Measurements from ENCODE around the gene CLK2.
"Not testable (repeated sequence)": the region's sequence is repeated elsewhere in the genome, so short reads cannot be mapped to it uniquely, and the experiment has no call there.

The CLK2 gene

GRCh38 chr1:155244368-155245162 lies 28.7 kb downstream of the CLK2 start:
- peak; percentile 68 to 99 (median 96) for DNase-seq

- no peak for DNase-seq
Observed at GRCh38 chr1:155242805-155243358, 30.4 kb downstream of the CLK2 start.

GRCh38 chr1:155241841-155242264 lies 31.5 kb downstream of the CLK2 start:
- DNase-seq = no peak

- DNase-seq = peak in 54 of 56 donors; percentile 11 to 91 (median 67)
Observed at GRCh38 chr1:155241069-155241679, 32.1 kb downstream of the CLK2 start.

GRCh38 chr1:155236451-155236850 lies 36.9 kb downstream of the CLK2 start:
- no peak for DNase-seq

GRCh38 chr1:155235375-155235774 lies 37.9 kb downstream of the CLK2 start:
- DNase-seq = not testable (repeated sequence)

- DNase-seq = not testable (repeated sequence)
Observed at GRCh38 chr1:155233502-155233901, 39.8 kb downstream of the CLK2 start.

GRCh38 chr1:155232001-155232978 lies 41.0 kb downstream of the CLK2 start:
- peak in 29 of 56 donors; percentile 3 to 67 (median 27) for DNase-seq

- not testable (repeated sequence) for DNase-seq
Observed at GRCh38 chr1:155231302-155231701, 42.0 kb downstream of the CLK2 start.

- no peak for DNase-seq
Observed at GRCh38 chr1:155228096-155228427, 45.2 kb downstream of the CLK2 start.

- peak; percentile 88 to 99 (median 96) for DNase-seq
Observed at GRCh38 chr1:155227261-155228095, 45.8 kb downstream of the CLK2 start.

GRCh38 chr1:155226910-155227260 lies 46.4 kb downstream of the CLK2 start:
- DNase-seq = peak in 28 of 56 donors; percentile 6 to 69 (median 38)

GRCh38 chr1:155226188-155226909 lies 47.0 kb downstream of the CLK2 start:
- DNase-seq = peak in 34 of 56 donors; percentile 6 to 75 (median 46)

GRCh38 chr1:155225404-155225759 lies 47.9 kb downstream of the CLK2 start:
- not testable (repeated sequence) for DNase-seq

GRCh38 chr1:155223047-155223446 lies 50.3 kb downstream of the CLK2 start:
- no peak for DNase-seq

GRCh38 chr1:155220211-155220965 lies 52.9 kb downstream of the CLK2 start:
- not testable (repeated sequence) for DNase-seq

- peak in 39 of 56 donors; percentile 9 to 83 (median 36) for DNase-seq
Observed at GRCh38 chr1:155219592-155220031, 53.7 kb downstream of the CLK2 start.

- peak in 47 of 56 donors; percentile 9 to 86 (median 47) for DNase-seq
Observed at GRCh38 chr1:155218854-155219591, 54.3 kb downstream of the CLK2 start.
